GM23248 (cell line): Measurements from ENCODE around the gene ABCF2. TPM values are rescaled to one million over a fixed set of nuclear protein-coding genes. Genes with fewer than 3 reads are reported as not detected.

Experiments
- DNase-seq: peaks from one replicate; pipeline ENCODE4 v3.0.0-alpha.2; 2015
- H2AFZ ChIP-seq: fragments of 200-600 bp; sonication (generic); 2 replicates; pipeline ENCODE4 v1.6.1; 2016; ENCODE audit warnings: antibody characterized with exemption
- H3F3A ChIP-seq: fragments of 200-600 bp; sonication (generic); 2 replicates; pipeline ENCODE4 v1.6.1; 2016; ENCODE audit warnings: mild to moderate bottlenecking, antibody characterized with exemption, mixed run types; ENCODE audit not compliant: insufficient read depth
- H3K27ac ChIP-seq: fragments of 200-600 bp; sonication (generic); 2 replicates; pipeline ENCODE4 v1.5.1; 2016; ENCODE audit warnings: mild to moderate bottlenecking
- H3K27me3 ChIP-seq: fragments of 200-600 bp; sonication (generic); replicated peaks from 2 replicates; pipeline ENCODE4 v1.6.1; 2016; ENCODE audit warnings: mild to moderate bottlenecking; ENCODE audit not compliant: insufficient read depth
- H3K36me3 ChIP-seq: fragments of 200-600 bp; sonication (generic); 2 replicates; pipeline ENCODE4 v1.6.1; 2016; ENCODE audit warnings: low read depth, mild to moderate bottlenecking
- H3K4me1 ChIP-seq: fragments of 200-600 bp; sonication (generic); 2 replicates; pipeline ENCODE4 v1.6.1; 2016; ENCODE audit warnings: mild to moderate bottlenecking; ENCODE audit not compliant: insufficient read depth
- H3K4me2 ChIP-seq: fragments of 200-600 bp; sonication (generic); one replicate; pipeline ENCODE4 v1.6.1; 2016; ENCODE audit warnings: mild to moderate bottlenecking; ENCODE audit not compliant: unreplicated experiment
- H3K4me3 ChIP-seq: fragments of 200-600 bp; sonication (generic); 2 replicates; pipeline ENCODE4 v1.5.1; 2016; ENCODE audit warnings: mild to moderate bottlenecking
- H3K79me2 ChIP-seq: fragments of 200-600 bp; sonication (generic); 2 replicates; pipeline ENCODE4 v1.6.1; 2016; ENCODE audit warnings: mild to moderate bottlenecking; ENCODE audit not compliant: insufficient read depth
- H3K9ac ChIP-seq: fragments of 200-600 bp; sonication (generic); 2 replicates; pipeline ENCODE4 v1.6.1; 2016; ENCODE audit warnings: mild to moderate bottlenecking
- H3K9me2 ChIP-seq: fragments of 200-600 bp; sonication (generic); 2 replicates; pipeline ENCODE4 v1.6.1; 2016; ENCODE audit warnings: mixed run types, mild to moderate bottlenecking, moderate library complexity; ENCODE audit not compliant: insufficient read depth
- H3K9me3 ChIP-seq: fragments of 200-600 bp; sonication (generic); one replicate; pipeline ENCODE4 v1.6.1; 2017; ENCODE audit warnings: low read depth
- H4K20me1 ChIP-seq: fragments of 200-600 bp; sonication (generic); 2 replicates; pipeline ENCODE4 v1.6.0; 2016; ENCODE audit not compliant: insufficient read depth
- EZH2 ChIP-seq: fragments of 200-600 bp; sonication (generic); IDR thresholded peaks from 2 replicates; pipeline ENCODE4 v1.6.1; 2018; ENCODE audit warnings: antibody characterized with exemption, mild to moderate bottlenecking; ENCODE audit not compliant: insufficient read depth, poor library complexity, severe bottlenecking
- EZH2phosphoT487 ChIP-seq: fragments of 200-600 bp; sonication (generic); IDR thresholded peaks from 2 replicates; pipeline ENCODE4 v1.6.1; 2018; ENCODE audit warnings: antibody characterized with exemption, moderate library complexity, mild to moderate bottlenecking, low read depth; ENCODE audit not compliant: insufficient read depth
- WGBS, 2 experiments: methylation state at CpG; one replicate each; pipeline ENCODE4 v1.1.6; 2015 to 2017; ENCODE audit warnings: low lambda C conversion rate in 2 of 2, low coverage in 1 of 2; ENCODE audit errors: missing lambda C conversion rate in 2 of 2; 5-methylcytosine and 5-hydroxymethylcytosine counted together
- in situ Hi-C: fragments of 300-500 bp; cut with MboI; formaldehyde crosslinking; loops from 2 replicates; pipeline ENCODE4 v1.15.0; 2020
- polyA plus RNA-seq: library from polyadenylated mRNA; unstranded; fragments of >200 nt; fragmentation: Nextera tagmentation; extraction: Ambion mirVana; gene quantifications from 2 replicates; pipeline ENCODE4 v1.2.1, GENCODE V29; 2016
- total RNA-seq: library from RNA; depleted of rRNA; stranded (reverse); fragments of >200 nt; shearing (Covaris generic); gene quantifications from 2 replicates; pipeline ENCODE4 v1.2.3, GENCODE V29; 2014

Gene ABCF2
- total and polyA plus RNA-seq, 2 experiments from 2014 or later = 40.7 to 74.9 TPM

GRCh38 chr7:151186640-151187408, 40.2 kb downstream of the ABCF2 start, which contains the start of gene ASB10:
TSS of gene ASB10 (minus strand) at chr7:151187250. CDS start at chr7:151187130, 120 bp downstream.
- H3K4me3 ChIP-seq = no peak within 1 kb of the TSS
- no peaks in the 10 kb centered on the region for H3F3A ChIP-seq
- 56 to 59% methylated on average over 18 to 22 of the region's 22 CpGs for WGBS, 2 experiments
- H4K20me1 ChIP-seq = no peaks in the 10 kb centered on the region
- no peak within 1 kb of the TSS for H2AFZ ChIP-seq
- H3K27ac ChIP-seq = no peak within 1 kb of the TSS
- H3K9me2 ChIP-seq = no peaks in the 10 kb centered on the region
- H3K9ac ChIP-seq = no peak within 1 kb of the TSS
- no peak for DNase-seq
- no peak for TF ChIP-seq EZH2phosphoT487
- TF ChIP-seq EZH2 = no peak
- in situ Hi-C loops = no loop called here
- H3K36me3 ChIP-seq = no peaks in the 10 kb centered on the region
- no peaks in the 10 kb centered on the region for H3K9me3 ChIP-seq
- no peaks in the 10 kb centered on the region for H3K4me1 ChIP-seq
- peaks cover 35% of the 10 kb centered on the region for H3K27me3 ChIP-seq
- no peak within 1 kb of the TSS for H3K4me2 ChIP-seq
- H3K79me2 ChIP-seq = no peaks in the 10 kb centered on the region

- TF ChIP-seq EZH2phosphoT487 = no peak
- TF ChIP-seq EZH2 = no peak
- H3K4me2 ChIP-seq = no peak overlapping the region
Observed at GRCh38 chr7:151185762-151186639, 41.0 kb downstream of the ABCF2 start.

GRCh38 chr7:151181011-151181431, 46.0 kb downstream of the ABCF2 start:
- no peak for DNase-seq
- Histone ChIP-seq H3F3A (no peaks in the 10 kb centered on the region), H3K4me2 (no peak overlapping the region), H3K27ac (no peak overlapping the region), H3K9me2 (no peaks in the 10 kb centered on the region), H3K4me1 (no peaks in the 10 kb centered on the region), H3K79me2 (no peaks in the 10 kb centered on the region), H3K9me3 (no peaks in the 10 kb centered on the region), H4K20me1 (no peaks in the 10 kb centered on the region), H3K36me3 (no peaks in the 10 kb centered on the region), H3K27me3 (peaks cover 42% of the 10 kb centered on the region), H3K9ac (no peak overlapping the region), H2AFZ (no peak overlapping the region), H3K4me3 (no peak overlapping the region)
- in situ Hi-C loops = no loop called here
- 69 to 75% methylated on average over 22 of the region's 22 CpGs for WGBS, 2 experiments
- TF ChIP-seq EZH2 (no peak), EZH2phosphoT487 (no peak)

More at GRCh38 chr7:151185762-151186639, 41.0 kb downstream of the ABCF2 start:
- Histone ChIP-seq H3K4me3 (no peak overlapping the region), H3K27me3 (peaks cover 36% of the 10 kb centered on the region), H4K20me1 (no peaks in the 10 kb centered on the region), H3K4me1 (no peaks in the 10 kb centered on the region), H3K79me2 (no peaks in the 10 kb centered on the region), H3K9ac (no peak overlapping the region), H3K36me3 (no peaks in the 10 kb centered on the region), H3F3A (no peaks in the 10 kb centered on the region), H3K9me2 (no peaks in the 10 kb centered on the region), H3K27ac (no peak overlapping the region), H2AFZ (no peak overlapping the region), H3K9me3 (no peaks in the 10 kb centered on the region)
- WGBS, 2 experiments = 65 to 69% methylated on average over 16 of the region's 16 CpGs
- no peak for DNase-seq
- in situ Hi-C loops = no loop called here

GRCh38 chr7:151179946-151180345, 47.1 kb downstream of the ABCF2 start:
- Histone ChIP-seq H4K20me1 (no peaks in the 10 kb centered on the region), H3K79me2 (no peaks in the 10 kb centered on the region), H3K4me1 (no peaks in the 10 kb centered on the region), H3F3A (no peaks in the 10 kb centered on the region), H3K9me2 (no peaks in the 10 kb centered on the region), H3K9me3 (no peaks in the 10 kb centered on the region), H3K27me3 (peaks cover 52% of the 10 kb centered on the region), H3K9ac (no peak overlapping the region), H3K27ac (no peak overlapping the region), H3K4me3 (no peak overlapping the region), H2AFZ (no peak overlapping the region), H3K4me2 (no peak overlapping the region), H3K36me3 (no peaks in the 10 kb centered on the region)
- in situ Hi-C loops = no loop called here
- WGBS, 2 experiments = 35 to 56% methylated on average over 4 of the region's 4 CpGs
- TF ChIP-seq EZH2 (no peak), EZH2phosphoT487 (no peak)
- no peak for DNase-seq
